ENCODE data around the gene MYBBP1A. TPM values are rescaled to one million over a fixed set of nuclear protein-coding genes. Genes with fewer than 3 reads are reported as not detected.

The MYBBP1A gene
- total and polyA plus RNA-seq, 9 of the 15 experiments (the other 6 are each of a cell fraction or from before 2014, with no cell fraction given), result 2.0 to 114 (median 47.2) TPM

GRCh38 chr17:4545217-4545951, 9.8 kb downstream of the MYBBP1A start:
- intact Hi-C loops (cut with micrococcal nuclease) (no loop called here), in situ Hi-C loops (cut with MboI) (no loop called here)
- Histone ChIP-seq H2AFZ (ENCODE audit: low read depth, low read length) (no peak overlapping the region), H3K9me3 (replicated peaks; ENCODE audit: control insufficient read depth, insufficient read depth, low read depth, low read length) (no peaks in the 10 kb centered on the region), H3K4me3 (no peak overlapping the region), H3K27me3 (ENCODE audit: control insufficient read depth in 2 of 2, insufficient read depth in 2 of 2, low read length in 2 of 2) (no peaks in the 10 kb centered on the region), H3K27ac (ENCODE audit: extremely low read depth, low read depth, low read length) (no peak overlapping the region), H3K4me1 (replicated peaks in 1 of 2; ENCODE audit: control insufficient read depth in 2 of 2, insufficient read depth in 2 of 2, low read length in 2 of 2) (peaks cover 0 to 59% of the 10 kb centered on the region in 2 experiments; a peak in 2 of 5 replicates), H3K9me1 (ENCODE audit: control insufficient read depth, insufficient read depth, low read length) (no peaks in the 10 kb centered on the region), H3K79me2 (ENCODE audit: control insufficient read depth, insufficient read depth, low read length) (no peaks in the 10 kb centered on the region), H3K9ac (ENCODE audit: insufficient read depth in 1 of 2, low read depth in 2 of 2, low read length in 2 of 2) (peak overlapping the region in 1 of 2 experiments; percentile 9; a peak in 1 of 4 replicates), H3K4me2 (ENCODE audit: insufficient read depth, low read length) (no peak overlapping the region), H4K20me1 (replicated peaks; ENCODE audit: control insufficient read depth, insufficient read depth, low read length) (no peaks in the 10 kb centered on the region), H3K36me3 (ENCODE audit: control insufficient read depth, insufficient read depth, low read length) (peaks cover 90% of the 10 kb centered on the region; the same call in 2 of the 3 replicates)
- DNase-seq (ENCODE audit: extremely low read depth in 1 of 4, low spot score in 3 of 4) (no peak), FAIRE-seq (no peak), ATAC-seq (no peak)
- POLR2A ChIA-PET, result no interaction called here
- CTCF ChIA-PET (ENCODE audit: low intra/inter-chr PET ratio), result no interaction called here
- TF ChIP-seq RBFOX2 (IDR thresholded peaks at IDR 0.05; ENCODE audit: low read depth, low read length), result peak; percentile 63
- TF ChIP-seq ZNF277 (CRISPR knock-in tag; IDR thresholded peaks at IDR 0.05; ENCODE audit: borderline replicate concordance), result no peak
- no peak for TF ChIP-seq HBP1 (CRISPR knock-in tag; IDR thresholded peaks at IDR 0.05)
- TF ChIP-seq POLR2G (IDR thresholded peaks at IDR 0.05; ENCODE audit: low read depth, low read length), result peak; percentile 62
- no peak for TF ChIP-seq NRF1 (conservative IDR thresholded peaks at IDR 0.05 in 1 of 2, IDR thresholded peaks at IDR 0.05 in 1 of 2)
- BruUV-seq (replicated peaks), result no TSS peak
- 83% methylated on average over 15 of the region's 32 CpGs for WGBS (ENCODE audit: insufficient coverage, low coverage, missing lambda C conversion rate)

All from K562 (cell line).